Activated CD4-positive, alpha-beta T cell treated with anti-CD3 and anti-CD28 coated beads for 4 hours (primary cell): ENCODE data around the gene NRXN3.

ENCODE experiments used
- DNase-seq, 2 donors: peaks; one replicate each; pipeline ENCODE4 v3.0.0-alpha.2; 2020

The NRXN3 gene

DNA sequence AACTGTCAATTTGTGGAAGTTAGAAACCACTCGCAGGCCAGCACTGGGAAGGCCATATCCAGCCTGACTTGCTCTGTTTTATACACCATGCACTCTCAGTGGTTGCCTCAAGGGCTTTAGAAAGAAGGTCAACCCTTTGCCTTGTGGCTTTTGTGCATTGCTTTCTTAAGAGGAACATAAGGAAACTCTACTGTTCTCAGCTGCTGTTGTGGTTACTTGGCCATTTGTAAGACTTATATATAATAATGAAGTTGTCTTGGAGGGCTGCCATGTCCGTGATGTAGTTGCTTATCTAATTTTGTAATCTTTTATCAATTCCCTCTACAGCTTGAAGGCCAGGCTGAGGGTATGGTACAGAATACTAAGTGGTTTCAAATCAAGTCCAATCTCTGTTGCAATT is 1403.3 kb downstream of the NRXN3 start:
- no peak for DNase-seq

DNA sequence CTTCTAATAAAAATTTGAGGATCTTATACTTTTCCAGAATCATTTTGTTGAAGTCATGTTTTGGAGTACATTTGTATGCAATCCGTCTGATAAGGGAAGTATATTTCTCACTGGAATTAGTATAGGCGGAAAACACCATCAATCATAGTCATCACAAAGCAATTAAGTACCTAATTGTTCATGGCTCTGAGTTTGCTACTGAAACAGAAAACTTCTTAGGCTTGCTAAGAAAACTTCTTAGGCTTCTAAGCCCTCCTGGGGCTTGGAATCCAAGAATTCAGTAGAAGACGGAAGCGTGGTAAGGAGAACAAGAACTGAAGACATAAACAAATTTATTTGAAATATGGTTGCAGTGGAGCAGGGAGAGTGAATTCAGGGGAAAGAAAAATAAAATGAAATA is 1404.9 kb downstream of the NRXN3 start:
- no peak for DNase-seq

DNA sequence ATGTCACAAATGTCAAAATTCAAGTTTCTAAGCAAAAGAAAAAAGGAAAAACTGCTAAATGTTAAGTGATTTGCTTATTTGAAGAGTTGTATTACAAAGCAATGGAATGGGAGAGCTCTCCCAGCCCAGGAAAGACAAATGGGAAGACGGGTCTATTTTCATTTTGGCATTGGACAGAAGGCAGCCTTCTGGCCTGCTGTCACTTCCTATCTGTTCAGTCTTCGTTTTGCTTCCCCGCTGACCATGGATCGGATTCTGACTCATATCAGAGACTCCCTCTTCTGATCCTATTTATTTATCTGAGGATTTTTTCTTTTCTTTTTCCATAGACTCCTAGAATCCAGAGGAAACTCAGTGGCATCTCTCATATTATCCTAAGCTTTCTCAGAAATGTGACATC is 1406.3 kb downstream of the NRXN3 start:
- no peak for DNase-seq

DNA sequence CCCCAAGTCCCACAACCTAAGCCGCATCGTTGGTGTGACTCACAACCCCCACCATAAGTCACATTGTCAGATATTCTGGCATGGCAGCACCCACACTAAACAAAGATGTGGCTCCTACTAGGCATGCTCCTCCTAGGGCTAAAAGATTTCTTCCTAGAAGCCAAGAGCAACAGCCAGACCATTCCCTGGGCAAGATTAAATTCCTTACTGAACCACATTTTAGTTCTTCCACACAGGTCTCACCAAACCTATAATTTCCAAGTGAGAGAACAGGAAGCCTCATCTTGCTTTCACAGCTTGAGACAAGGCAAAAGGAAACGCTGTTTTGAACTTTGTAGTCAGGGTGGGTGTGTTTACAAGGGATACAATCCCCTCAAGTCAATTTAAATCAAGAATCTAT is 1408.3 kb downstream of the NRXN3 start:
- DNase-seq: no peak

DNA sequence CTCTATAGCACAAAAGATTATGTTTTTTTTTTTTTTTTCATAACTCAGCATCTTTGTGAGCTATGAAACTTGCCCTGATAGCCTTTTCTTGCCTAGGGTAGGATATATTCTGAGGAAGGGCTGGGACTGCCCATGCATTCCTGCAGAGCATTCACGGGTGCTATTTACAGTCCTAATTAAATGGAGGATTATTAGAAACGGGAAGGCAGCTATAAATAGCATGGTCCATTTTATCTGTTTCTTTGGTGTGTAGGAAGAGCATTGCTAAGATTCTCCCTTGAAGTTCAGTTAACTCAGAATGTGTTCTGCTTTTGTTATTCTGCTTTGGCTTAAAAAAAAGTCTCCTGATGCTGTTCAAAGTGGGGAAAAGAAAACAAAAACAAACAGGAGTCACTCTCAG is 1410.2 kb downstream of the NRXN3 start:
- no peak for DNase-seq

DNA sequence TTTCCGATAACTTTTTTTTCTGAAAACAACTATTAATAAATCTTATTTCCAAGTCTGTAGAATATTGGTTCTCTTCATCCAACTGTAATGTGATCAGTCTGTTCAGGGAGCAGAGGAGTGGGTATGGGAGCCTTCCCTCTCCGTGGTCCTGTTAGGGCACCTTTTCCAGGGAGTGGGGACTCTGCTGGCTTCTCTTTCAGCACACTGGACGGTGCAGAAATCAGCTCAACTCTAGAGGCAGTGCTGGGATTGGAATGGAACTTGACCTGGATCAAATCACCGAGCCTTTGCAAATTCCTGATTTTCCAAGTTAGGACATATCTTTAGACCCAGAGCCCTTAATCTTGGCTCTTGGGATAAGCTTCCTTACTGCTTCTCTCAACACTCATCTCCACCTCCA is 1410.7 kb downstream of the NRXN3 start:
- DNase-seq: no peak

DNA sequence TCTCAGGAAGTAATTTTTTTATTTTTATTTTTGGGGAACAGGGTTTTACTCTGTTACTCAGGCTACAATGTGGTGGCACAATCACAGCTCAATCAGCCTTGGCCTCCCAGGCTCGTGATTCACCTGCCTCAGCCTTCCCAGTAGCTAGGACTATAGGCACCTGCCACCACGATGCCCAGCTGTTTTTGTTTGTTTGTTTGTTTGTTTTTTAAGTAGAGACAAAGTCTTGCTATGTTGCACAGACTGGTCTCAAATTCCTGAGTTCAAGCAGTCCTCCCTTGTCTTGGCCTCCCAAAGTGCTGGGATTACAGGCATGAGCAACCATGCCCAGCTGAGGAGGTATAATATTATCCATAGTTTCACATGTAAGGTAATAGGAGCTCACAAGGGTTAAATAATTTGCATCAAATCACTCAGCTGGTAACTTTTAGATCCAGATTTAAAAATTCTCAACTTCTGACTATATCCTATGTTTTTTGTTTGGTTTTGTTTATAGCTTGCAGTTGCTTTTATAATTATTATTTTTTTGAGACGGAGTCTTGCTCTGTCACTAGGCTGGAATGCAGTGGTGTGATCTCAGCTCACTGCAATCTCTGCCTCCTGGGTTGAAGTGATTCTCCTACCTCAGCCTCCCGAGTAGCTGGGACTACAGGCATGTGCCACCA is 1411.9 kb downstream of the NRXN3 start:
- no peak for DNase-seq

DNA sequence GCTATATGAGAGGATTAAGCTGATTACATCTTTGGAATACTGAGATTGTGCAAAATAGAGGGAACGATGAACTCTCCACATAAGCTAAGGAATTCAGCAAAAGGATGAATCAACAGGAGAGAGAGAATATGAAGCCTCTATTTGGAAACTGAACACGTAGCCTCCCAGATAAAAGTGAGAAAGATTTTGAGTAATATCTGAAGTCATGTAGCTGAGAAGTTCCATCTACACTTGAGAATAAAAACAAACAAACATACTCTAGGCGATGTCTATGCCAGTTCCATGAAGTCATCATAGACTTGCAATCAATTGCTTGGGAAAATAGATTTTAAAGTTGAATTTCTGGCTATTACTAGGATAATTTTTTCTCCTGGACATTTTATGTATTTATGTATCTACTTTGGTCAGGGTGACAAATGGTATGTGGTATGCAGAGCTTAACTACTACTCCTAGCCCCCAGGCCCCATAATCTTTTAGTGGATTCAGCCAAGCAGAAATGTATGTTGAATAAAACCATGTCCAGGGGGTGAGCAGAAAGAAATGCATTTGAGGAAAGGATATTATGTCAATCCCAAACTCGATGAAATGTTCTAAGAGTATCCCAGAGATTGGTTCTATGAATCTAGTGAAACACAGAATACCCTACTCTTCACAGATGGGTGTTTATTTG is 1413.7 kb downstream of the NRXN3 start:
- DNase-seq: no peak

DNA sequence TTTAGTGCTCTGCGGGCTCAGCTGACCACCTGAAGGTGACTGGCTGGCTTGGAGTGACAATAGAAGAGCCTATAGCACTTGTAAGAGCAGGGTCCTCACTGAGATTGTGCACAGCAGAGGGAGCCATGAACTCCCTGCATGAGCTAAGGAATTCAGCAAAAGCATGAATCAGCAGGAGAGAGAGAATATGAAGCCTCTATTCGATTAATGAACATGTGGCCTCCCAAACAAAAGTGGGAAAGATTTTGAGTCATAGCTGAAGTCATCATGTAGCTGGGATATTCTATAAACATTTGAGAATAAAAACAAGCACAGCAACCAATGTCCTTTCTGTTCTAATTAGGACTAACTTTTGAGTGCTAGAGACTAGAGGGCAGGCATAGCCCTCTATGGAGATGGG is 1414.5 kb downstream of the NRXN3 start:
- no peak for DNase-seq

DNA sequence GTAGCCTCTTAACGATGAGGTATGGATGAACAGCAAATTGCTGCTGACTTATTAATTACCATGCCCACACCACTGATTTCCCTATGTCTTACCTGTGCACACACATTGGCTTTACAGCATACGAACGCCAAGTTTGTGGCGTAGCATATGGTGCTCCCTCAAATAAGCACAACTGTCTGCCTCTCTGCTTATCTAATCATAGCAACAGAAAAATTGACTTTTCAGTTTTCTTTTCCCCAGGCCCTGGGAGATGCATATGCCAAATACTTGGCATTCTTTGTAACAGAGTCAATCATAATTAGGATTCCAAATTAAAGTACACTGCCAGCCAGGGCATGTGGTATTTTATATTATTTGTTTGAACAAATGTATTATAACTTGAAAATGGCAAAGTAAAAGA is 1415.7 kb downstream of the NRXN3 start:
- DNase-seq: no peak

DNA sequence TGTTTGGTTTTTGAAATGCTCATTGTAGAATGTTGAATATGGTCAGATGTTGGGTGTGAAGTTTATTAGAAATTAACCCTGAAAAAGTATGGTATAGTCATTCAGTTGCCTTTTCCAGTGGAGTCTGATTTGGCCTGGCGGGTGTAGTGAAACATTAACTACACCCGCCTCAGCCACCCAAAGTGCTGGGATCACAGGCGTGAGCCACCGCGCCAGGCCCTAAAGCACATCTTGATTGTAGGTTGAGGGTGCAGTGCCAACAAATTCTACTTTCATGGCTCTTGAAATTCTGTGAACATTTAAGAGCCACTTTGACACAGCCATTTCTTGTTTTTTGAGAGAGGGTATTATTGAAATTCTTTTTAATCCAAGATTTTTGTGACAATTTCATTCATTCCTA is 1416.2 kb downstream of the NRXN3 start:
- DNase-seq: no peak

DNA sequence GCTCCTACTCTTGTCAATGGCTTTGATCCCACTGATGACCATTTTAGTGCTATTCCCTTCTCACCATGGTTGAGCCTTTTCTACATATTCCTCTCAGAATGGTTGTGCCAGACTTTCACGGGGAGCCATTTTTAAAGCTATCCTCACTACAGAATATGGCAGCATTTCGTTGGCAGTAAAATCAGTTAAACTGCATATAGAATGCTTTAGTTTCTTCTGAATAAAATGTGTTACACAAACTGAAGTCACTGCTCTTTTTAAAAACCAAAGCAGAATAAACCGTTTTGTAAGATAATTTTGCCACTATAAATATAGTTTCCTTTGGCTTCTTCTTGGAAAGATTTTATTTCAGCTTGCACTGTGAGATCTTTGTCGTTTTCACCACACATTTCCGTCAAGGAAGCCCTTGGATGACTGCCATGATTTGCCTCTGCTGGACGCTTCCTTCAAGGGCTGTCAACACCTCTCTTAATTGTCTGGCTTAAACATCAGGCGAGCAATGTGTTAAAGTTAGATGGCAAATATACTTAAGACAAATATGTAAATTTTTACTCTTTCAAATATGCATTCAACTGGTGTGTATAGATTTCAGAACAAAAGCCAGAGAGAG is 1416.9 kb downstream of the NRXN3 start:
- no peak for DNase-seq

DNA sequence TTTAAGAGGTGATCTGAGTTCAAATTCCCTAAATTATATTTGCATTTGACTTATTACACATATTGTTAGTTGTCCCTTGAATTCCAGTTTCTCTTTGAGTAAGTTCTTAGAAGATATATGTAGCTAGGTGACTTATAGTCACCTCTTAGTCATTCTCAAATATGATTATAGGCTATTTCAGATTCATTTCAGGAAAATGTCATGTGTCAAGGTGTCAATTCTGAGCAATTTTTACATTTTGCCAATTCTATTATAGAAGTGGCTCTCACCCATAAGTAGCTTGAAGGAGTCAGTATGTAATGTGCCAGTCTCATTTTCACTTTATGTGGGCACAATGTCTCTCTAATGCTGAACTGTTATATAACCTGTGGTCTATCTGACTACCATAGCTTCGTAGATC is 1417.7 kb downstream of the NRXN3 start:
- no peak for DNase-seq

DNA sequence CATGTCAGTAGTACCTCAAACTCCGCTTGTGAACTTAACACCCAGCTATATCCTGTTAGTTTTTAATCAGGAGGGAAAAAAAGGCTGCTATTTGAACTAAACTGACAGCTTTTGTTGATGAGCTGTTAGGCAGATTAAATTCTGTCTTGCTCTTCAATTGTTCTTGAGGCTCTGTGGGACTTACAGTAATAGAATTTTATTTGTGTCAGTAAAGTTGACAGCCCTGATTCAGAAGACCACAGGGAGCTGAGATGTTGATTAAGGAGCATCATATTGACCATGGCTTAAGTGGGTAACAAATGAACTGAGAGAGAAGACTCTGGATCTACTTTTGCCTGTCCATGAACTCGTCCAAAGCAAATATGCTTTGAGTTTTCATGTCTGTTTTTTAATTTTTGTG is 1418.2 kb downstream of the NRXN3 start:
- no peak for DNase-seq

DNA sequence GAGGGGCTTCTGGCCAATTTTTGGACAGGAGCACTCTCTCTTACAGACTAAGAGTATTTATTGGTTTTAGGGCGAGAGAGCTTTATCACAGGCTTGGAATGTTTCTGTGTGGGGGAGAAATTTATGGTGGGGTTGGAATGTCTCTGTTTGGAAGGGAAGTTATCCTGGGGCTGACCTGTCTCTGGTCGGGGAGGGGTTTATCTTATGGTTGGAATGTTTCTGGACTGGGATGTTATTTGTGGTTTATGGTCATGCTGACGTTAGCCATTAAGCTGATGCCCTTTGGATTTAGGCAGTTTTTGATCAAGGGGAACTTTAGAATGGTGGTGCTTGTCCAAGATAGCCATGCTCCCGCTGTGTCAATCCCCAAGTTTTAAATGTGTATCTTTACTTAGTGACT is 1426.4 kb downstream of the NRXN3 start:
- no peak for DNase-seq

DNA sequence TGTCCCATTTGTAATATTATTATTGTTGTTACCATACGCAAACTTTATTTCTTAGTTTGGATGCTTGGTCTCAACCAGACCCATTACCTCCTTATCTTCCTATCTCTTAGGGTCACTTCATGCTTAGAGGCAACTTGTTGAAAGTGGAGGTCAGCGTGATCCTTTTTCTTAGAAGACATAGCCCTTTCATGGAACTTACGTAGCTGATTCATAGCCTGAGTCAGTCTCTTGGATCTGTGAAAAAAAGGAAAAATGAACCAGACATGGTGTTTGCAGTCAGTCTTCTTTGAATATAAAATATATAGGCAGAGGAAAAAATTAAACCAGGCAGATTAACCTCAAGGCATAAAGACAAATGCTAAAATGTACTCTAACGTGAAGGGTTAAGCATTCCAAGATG is 1427.4 kb downstream of the NRXN3 start:
- no peak for DNase-seq

DNA sequence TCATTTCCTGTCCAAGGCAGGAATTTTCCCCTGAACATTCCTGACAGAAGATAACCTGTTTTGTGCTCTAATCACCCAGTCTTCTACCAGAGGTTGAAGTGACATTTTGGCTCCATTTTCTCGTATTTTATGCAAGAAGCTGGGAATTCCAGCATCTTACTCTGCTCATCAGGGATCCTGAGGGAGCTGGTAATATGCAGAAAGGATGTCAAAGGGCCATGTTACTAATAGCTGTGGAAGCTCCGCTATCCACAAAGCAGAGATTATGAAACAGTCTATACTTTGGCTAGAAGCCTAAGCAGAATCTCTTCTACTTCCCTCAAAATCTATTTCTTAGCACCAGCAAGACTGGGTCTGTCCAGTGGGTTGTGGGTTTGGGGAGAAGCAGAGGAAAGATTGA is 1428.2 kb downstream of the NRXN3 start:
- DNase-seq: no peak

DNA sequence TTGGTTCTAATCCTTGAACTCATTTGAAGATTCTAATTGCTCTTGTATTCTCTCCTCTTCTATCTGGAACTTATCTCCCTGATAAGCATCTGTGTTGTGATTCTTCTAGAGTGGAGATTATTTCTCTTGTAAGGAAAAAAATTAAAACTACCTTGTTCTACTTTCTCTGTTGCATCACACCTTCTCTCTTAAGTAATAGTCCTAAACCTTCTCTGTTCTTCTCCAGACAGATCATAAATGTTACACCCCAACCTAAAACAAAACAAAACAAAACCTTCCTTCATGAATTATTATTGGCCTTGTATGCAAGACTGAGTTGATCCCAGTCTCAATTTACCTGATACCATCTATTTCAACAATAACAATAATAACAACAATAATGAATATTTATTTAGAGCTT is 1429.1 kb downstream of the NRXN3 start:
- DNase-seq: no peak

DNA sequence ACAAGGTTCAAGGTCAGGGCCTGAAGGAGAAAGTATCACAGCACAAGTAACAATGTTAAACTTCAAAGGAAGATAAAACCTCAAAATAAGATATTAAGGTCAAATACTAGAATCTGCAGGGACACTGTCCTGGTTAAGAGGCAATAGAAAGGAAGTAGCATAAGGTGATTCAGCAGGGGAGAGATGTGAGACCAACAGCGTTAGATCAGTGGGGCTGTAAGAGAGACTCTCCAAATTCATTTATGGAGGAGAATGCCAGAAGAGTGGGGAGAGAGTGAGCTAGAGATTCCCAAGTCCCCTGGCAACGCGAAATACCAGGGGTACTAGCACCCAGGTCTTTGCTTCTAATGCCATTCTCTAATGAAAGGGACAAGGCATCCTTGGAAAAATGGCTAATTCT is 1430.2 kb downstream of the NRXN3 start:
- no peak for DNase-seq

DNA sequence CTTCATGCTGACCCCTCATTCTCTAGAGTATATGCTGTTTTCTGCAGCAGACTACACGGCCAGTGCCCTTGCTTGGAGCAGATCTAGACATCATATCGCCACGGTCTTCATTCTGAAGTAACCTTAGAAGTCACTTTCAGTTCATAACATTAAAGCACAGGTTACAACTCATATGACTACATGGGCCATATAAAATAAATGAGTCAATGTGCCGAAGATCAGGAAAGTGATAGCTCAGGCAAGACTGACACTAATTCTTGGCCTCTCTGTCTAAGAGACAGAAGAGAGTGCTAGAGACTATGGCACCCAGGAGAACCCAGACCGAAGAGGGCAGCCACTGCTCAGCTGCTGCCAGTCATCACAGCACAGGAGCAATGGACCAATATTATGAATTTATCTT is 1431.4 kb downstream of the NRXN3 start:
- DNase-seq: no peak

DNA sequence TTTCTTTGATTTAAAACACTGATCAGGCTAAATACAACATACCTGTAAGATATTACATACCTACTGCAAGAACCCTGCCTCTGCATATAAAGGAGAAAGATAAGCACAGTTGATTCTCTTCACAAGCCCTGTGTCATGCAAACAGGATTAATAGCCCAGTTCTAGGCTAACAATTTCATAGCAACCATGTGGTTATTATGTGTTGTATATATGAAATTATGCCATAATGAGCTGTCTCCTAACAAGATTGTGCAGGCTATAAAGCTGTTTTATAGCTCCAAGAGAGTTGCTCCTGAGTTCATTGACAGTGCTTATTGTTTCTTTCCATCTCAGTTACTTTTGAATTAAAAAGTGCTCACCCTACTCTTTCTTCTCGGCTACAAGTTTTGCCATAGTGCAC is 1431.9 kb downstream of the NRXN3 start:
- no peak for DNase-seq

DNA sequence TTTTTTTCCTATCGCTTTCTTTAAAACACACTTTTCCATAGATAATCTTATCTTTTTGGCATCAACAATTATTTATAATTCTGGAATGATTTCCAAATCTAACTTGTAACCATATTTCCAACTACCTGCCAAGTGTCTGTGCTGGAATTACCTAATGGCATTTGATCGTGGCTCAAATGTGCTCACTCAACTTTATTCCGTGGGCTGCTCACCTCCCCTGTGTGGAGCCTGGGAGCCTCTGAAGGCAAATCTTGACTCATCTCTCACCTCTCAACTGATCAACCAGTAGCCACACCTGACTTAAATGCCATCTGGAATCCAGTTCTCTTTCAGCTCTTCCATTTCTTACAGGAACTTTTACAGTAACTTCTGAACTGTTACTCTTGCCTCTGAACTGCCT is 1432.6 kb downstream of the NRXN3 start:
- no peak for DNase-seq

DNA sequence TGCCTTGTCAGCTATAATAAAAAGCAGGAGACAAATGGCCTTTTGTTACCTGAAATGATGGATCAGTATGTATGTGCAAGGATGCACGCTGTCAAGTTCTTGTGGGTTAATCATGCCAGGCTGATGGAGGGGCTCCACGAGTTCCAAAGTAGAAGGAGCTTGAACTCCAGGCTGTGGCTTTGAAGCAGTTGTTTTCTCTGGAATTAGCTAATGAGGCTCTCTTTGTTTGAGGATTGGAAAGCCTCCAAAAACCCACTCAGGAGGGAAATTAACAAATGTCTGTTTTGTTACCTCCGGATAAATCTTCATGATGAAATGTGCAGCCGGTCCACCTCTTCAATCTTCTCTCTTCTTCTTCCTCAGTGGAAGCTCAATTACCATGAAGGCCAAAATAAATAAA is 1435.7 kb downstream of the NRXN3 start:
- DNase-seq: no peak

DNA sequence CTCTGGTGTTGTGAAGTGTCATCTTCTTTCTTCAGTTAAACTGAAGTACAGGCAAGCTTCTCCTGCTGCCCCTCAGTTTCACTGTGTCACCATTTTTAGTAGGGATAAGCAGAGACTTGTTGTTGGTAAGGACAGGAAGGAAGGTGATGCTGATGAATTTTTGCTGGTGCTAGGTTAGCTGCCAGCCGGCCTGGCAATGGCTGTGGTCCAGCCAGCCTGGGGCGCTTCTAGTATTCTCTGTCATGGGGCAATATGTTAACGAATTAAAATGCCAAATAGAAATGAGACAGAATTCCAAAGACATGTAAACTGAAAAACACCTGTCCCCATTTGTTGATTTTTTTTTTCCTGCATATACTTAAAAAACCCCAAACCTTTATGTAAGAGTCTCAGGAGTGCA is 1438.3 kb downstream of the NRXN3 start:
- no peak for DNase-seq

DNA sequence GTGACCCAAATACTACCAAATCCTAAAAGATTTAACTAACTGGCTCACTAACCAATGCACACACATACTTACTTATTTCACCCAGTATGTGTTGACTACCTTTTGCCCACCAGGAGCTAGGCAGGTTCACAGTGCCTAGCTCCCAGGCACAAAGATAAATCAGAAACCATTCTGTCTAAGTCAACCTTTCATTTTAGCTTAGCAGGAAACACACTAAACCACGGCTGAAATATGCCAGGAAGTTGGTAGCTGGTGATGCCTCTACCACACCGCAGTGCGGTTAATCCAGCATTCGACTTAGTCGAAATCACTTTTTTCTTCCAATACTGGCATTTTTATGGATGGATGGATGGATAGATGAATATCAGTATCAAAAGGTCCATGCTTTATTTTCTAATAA is 1443.5 kb downstream of the NRXN3 start:
- no peak for DNase-seq
